ENCODE results near the gene ZNF215. TPM values are rescaled to one million over a fixed set of nuclear protein-coding genes. Genes with fewer than 3 reads are reported as not detected.
"Not testable (repeated sequence)": the region's sequence is repeated elsewhere in the genome, so short reads cannot be mapped to it uniquely, and the experiment has no call there.

ZNF215 gene
- total RNA-seq, 1 donor from 2014 or later, result 13.7 TPM

GRCh38 chr11:6932145-6932544 lies 5.9 kb downstream of the ZNF215 start:
- DNase-seq (ENCODE audit: low spot score), result no peak

- no peak for DNase-seq (ENCODE audit: low spot score)
Measured at GRCh38 chr11:6941970-6942369, 15.7 kb downstream of the ZNF215 start.

- DNase-seq (ENCODE audit: low spot score), result peak; percentile 14
Measured at GRCh38 chr11:6943131-6943530, 16.9 kb downstream of the ZNF215 start.

GRCh38 chr11:6954248-6954647 lies 28.0 kb downstream of the ZNF215 start:
- DNase-seq (ENCODE audit: low spot score), result not testable (repeated sequence)

GRCh38 chr11:6962141-6962540 lies 35.9 kb downstream of the ZNF215 start:
- DNase-seq (ENCODE audit: low spot score), result no peak

GRCh38 chr11:6962673-6963072 lies 36.4 kb downstream of the ZNF215 start:
- no peak for DNase-seq (ENCODE audit: low spot score)

GRCh38 chr11:6968816-6969215 lies 42.6 kb downstream of the ZNF215 start:
- DNase-seq (ENCODE audit: low spot score), result no peak

- not testable (repeated sequence) for DNase-seq (ENCODE audit: low spot score)
Measured at GRCh38 chr11:6969854-6970253, 43.6 kb downstream of the ZNF215 start.

GRCh38 chr11:6979365-6979764 lies 53.1 kb downstream of the ZNF215 start:
- DNase-seq (ENCODE audit: low spot score), result no peak

GRCh38 chr11:6986487-6986886 lies 60.3 kb downstream of the ZNF215 start:
- DNase-seq (ENCODE audit: low spot score), result no peak

- DNase-seq (ENCODE audit: low spot score), result no peak
Measured at GRCh38 chr11:6988506-6988905, 62.3 kb downstream of the ZNF215 start.

GRCh38 chr11:6991227-6991626 lies 65.0 kb downstream of the ZNF215 start:
- no peak for DNase-seq (ENCODE audit: low spot score)

GRCh38 chr11:6992026-6992425 lies 65.8 kb downstream of the ZNF215 start:
- DNase-seq (ENCODE audit: low spot score), result peak; percentile 8

GRCh38 chr11:6992457-6993417 lies 66.5 kb downstream of the ZNF215 start:
- DNase-seq (ENCODE audit: low spot score), result peak; percentile 59

GRCh38 chr11:6995703-6996102 lies 69.5 kb downstream of the ZNF215 start:
- no peak for DNase-seq (ENCODE audit: low spot score)

- DNase-seq (ENCODE audit: low spot score), result no peak
Measured at GRCh38 chr11:7004482-7004881, 78.3 kb downstream of the ZNF215 start.

Other genes starting within 250 kb of the ZNF215 start
- 55.4 TPM for gene MRPL17, start 243.1 kb upstream of the ZNF215 start, total RNA-seq (ENCODE audit: insufficient read depth, low replicate concordance)
- 4.3 TPM for gene OR2AG2, start 154.4 kb upstream of the ZNF215 start, total RNA-seq (ENCODE audit: insufficient read depth, low replicate concordance)
- gene OR2AG1, start 143.4 kb upstream of the ZNF215 start, total RNA-seq (ENCODE audit: insufficient read depth, low replicate concordance), result 4.6 TPM
- 1.9 TPM for gene OR6A2, start 126.7 kb upstream of the ZNF215 start, total RNA-seq (ENCODE audit: insufficient read depth, low replicate concordance)
- not detected for gene OR10A5, start 80.7 kb upstream of the ZNF215 start, total RNA-seq (ENCODE audit: insufficient read depth, low replicate concordance)
- 1.9 TPM for gene OR10A2, start 63.4 kb upstream of the ZNF215 start, total RNA-seq (ENCODE audit: insufficient read depth, low replicate concordance)
- not detected for gene OR10A4, start 49.8 kb upstream of the ZNF215 start, total RNA-seq (ENCODE audit: insufficient read depth, low replicate concordance)
- gene OR2D2, start 33.9 kb upstream of the ZNF215 start, total RNA-seq (ENCODE audit: insufficient read depth, low replicate concordance), result 5.5 TPM
- 0.96 TPM for gene OR2D3, start 5.4 kb upstream of the ZNF215 start, total RNA-seq (ENCODE audit: insufficient read depth, low replicate concordance)
- gene ZNF214, start 93.9 kb downstream of the ZNF215 start, total RNA-seq (ENCODE audit: insufficient read depth, low replicate concordance), result 6.0 TPM
- 2.6 TPM for gene NLRP14, start 94.1 kb downstream of the ZNF215 start, total RNA-seq (ENCODE audit: insufficient read depth, low replicate concordance)
- 1.4 TPM for gene RBMXL2, start 162.6 kb downstream of the ZNF215 start, total RNA-seq (ENCODE audit: insufficient read depth, low replicate concordance)